ENCODE measurements around the gene SETX.

SETX gene

DNA sequence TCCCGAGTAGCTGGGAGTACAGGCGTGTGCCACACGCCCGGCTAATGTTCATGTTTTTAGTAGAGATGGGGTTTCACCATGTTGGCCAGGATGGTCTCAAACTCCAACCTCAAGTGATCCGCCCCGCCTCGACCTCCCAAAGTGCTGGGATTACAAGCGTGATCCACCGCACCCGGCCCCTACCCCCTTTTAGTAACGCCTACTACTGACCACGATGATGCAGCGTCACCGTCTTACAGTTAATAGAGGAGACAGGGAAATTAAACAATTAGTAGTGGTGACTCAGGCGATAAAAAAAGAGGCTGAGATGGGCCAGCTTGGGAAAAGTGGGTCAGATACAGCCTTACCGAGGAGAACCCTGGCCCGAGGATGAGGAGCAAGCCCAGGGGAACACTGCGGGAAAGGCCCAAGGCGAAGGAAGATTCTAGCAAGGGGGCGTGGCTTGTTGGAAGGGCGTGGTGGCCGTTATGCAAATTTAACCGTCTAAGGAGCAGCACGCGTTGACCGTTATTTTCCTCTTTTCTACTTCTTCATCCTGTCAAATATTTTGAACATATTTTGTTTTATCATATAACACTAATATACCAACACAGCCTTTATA lies 1.6 kb upstream of the SETX start:
- DNase-seq: no peak

DNA sequence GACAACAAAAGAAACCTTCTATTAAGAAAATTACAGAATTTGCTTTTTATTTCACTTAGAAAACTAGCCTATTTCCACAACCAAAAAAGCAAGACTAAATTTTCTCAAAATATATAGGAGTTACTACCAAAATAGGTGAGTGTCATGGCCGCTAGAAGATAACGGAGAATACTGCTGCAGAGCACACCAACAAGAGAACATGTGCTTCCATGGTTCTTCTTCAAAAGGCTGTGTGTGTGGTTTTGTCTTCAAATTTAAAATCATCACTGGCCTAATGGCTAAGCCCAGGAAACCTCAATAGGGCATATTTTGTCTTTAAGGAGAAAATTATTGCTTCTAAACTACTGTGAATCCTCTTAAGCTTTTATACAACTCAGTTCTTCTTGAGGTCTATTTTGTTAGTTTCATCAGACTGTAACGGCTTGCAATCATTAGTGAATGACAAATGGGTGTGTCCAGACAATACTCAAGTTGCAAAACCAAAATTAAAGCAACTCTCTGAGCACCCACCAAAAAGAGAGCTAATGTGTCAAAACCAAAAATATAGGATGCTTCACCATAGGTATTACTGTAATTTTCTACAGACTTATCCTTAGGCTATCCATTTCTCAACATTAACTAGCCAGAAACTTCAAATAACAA lies 3.3 kb downstream of the SETX start:
- no peak for DNase-seq

DNA sequence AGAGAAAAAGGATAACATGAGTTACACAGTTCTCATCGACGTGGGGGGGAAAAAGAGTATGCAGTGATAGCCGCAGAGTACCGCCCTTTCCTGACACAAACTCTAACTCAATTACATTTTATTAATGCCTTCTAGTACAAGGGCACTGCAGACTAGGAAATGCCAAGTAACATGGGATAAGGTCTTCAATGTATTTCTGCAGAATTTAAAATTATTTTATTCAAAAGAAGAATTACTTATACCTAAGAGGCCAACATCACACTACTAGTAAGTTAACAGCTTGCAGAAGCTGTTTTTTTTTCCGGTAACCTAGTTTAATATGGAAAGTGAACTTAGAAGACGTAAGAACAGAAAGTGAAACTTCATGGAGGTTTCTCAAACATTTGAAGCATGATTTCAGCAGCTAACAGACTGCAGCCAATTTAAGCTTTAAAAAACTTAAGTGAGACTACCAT lies 3.9 kb downstream of the SETX start:
- DNase-seq: no peak

DNA sequence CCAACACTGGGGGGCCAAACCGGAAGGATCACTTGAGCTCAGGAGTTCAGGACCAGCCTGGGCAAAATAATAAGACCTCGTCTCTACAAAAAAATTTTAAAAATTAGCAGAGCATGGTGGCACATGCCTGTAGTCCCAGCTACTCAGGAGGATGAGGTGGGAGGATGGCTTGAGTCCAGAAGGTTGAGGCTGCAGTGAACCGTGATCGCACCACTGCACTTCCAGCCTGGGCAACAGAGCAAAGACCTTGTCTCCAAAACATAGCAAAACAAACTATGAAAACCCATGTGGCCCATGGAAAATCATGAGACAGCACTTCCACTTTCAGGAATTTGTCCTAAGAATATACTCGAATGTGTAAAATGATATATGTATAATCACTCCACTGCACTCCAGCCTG lies 6.1 kb downstream of the SETX start:
- no peak for DNase-seq

DNA sequence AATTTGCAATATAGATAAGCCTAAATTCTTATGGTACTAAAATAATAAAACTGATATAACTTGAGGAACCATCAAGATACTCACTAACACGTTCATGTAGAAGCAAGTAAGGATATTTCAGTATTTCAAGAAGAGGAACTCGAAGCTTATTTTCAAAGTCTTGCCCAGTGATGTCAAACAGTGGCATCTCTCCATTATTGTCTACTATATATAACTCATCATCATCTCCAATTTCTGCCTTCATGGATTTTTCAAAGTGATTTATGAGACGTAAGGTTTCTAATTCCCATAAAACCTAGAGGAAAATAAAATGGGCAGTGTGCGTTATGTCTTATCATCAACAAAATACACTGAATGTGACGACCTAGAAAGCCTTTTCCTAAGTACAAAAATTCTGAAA lies 8.6 kb downstream of the SETX start:
- DNase-seq: no peak

DNA sequence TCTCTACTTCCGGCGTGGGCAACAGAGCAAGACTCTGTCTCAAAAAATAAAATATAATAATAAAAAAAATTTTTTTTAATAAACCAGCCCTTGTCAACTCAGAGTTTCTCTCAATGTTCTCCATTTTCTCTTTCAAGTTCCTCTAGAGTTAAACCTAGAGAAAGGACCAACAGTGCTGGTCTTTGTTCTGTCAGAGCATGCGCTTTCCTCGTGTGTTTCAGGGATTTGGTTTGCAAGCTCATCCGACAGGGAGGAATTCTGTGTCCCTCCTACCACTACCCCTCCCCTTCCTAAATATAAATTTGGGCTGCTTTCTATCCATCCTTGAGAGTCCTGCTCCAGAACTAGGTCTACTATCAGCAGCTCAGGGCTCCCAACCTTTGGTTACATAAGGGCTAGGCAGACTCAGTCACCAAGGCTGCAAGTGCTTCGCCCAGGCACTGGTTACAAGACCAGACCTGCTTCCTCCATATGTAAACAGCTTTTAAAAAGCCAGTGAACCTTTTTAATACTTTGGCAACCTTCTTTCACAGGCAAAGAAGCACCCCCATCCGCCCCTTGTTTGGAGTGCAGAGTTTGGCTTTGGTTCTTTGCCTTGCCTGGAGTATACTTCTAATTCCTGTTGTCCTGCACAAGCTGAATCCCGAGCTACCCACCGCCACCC lies 13.5 kb downstream of the SETX start:
- DNase-seq: no peak

DNA sequence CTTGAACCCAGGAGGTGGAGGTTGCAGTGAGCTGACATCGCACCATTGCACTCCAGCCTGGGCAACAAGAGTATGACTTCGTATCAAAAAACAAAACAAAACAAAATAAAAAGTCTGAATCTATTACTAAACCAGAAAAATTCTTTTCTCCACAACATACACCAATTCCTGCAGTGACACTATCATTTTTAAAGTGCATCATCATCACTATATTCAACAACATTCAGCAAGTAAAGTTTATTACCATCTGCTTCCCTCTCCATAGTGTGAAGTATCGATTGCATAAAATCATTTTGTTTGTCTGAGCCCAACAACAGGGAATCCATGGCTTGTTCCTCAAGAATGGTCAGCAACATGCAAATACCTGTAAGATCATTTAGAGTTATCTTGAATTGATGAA lies 20.4 kb downstream of the SETX start:
- DNase-seq: no peak

DNA sequence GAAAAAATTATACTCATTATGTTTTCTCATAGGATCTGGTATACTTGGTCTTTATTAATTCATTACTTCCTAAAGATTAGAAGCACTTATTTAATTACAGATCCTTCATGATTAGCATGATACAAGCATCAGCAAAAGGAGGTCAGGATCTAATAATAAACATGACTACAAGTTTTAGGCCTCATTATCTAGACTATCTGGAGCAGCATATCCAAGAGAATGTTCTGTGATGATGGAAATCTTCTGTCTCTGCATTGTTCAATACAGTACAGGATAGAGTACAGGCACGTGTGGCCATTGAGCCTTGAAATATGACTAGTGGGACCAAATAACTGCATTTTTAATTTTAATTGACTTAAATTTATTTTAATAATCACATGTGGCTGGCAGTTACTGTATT lies 21.2 kb downstream of the SETX start:
- DNase-seq: no peak

DNA sequence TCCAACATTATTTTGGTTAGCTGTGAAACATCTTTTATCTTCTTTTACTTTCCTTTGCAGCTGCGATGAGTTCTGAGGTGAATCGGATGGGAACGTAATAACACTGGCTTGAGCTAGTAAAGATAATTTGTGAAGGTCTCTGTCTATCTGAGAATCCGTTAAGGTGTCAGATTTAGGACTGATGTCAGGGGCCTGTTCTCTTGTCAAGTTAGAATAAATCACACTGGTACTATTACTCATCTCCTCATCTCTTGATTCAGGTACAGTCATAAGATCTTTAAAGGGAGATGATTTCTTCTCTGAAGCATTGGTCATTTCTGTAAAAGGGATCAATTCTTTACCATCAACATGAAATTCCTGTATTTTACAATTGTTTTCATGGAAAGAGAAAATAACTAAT lies 26.2 kb downstream of the SETX start:
- DNase-seq: no peak

DNA sequence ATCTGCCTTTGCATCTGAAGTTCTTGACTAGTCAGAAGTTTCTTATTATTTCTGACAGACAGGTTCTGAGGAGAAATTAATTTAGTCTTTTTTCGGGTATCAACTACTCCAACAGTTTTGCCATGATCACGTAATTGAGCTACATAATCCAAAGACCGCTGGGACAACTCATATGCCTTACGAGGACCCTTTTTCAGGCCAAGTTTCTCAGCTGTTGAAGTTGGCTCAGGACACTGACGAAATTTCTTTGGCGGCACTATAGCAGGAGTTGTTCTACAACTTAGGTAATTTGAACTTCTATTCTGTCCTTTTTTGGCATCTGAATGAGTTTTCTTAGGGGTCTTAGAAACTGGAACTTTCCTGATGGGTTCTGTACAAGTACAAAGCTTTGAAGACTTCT lies 27.2 kb downstream of the SETX start:
- DNase-seq: no peak

DNA sequence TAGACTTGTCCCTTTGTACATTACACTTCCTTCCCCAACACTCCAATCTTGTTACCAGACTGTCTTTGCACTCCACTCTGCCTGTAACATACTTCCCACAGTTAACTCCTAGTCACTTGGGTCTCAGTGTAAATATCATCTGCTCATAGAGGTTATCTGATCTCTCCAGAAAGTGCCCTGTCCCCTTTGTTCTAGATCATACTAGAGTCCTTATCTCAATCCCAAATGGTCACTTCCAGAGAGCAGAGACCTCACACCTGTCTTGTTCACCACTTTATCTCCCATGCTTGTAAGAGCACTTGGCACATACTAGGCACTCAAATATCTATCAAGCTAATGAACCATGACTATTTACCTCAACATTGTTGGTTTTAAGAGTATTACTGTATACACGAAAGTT lies 30.4 kb downstream of the SETX start:
- DNase-seq: no peak

DNA sequence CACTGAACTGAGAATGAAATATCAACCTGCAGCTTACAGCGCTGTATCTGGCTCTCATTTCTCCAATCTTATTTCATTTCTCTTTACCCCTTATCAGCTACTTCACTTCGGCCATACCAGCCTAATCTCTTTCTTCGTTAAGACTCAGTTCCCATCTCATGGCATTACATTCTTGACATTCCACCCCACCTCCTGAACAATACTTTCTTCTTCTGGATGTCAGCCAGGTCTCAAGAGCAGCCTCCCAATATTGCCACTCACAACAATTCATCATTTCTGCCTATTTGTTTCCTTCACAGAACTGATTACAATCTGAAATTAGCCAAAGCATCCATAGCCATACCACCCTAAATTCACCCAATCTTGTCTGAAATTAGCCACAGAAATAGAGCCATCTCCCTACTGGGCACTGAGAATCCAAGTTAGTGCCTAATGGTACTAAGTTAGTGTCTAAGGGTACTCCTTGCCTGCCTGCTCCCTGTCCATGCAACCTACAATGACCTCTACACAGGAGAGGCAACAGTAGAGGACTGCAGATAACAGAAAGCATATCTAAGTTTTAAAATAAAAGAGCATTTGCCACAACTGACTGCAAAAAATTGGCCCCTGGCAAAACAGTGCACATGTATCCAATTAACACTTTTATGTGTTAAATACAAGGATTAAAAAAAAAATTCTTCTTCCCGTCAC lies 35.2 kb downstream of the SETX start:
- no peak for DNase-seq

DNA sequence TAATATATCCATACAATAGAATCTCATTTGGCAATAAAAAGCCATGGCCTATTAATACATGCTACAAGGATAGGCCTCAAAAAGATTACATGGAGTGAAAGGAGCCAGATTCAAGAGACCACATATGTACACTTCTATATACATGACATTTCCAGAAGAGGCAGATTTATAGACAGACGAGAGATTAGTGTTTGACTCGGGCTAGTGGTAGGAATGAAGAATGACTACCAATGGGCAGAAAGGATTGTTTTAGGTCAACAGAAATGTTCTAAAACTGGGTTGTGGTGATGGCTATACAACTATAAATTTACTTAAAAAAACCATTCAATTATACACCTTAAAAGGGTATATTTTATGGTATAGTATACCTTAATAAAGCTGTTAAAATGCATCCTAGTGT lies 41.9 kb downstream of the SETX start:
- no peak for DNase-seq

DNA sequence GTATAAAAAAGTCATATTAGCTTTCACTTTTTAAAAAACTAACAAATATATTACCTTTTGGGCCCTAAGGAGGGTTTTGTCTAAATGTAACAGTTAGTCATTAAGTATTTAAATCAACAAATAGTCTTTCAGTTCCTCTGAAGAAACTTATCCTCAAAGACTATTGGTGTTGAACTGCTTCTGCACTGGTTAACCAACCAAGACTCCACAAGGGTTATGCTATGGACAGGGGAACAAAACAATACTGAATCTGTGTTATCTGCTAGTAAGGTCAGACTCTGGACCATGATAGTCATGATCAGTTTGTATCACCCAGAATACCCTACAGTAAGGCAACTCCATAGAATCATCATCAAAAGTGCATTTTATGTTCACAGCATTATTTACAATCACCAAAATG lies 42.4 kb downstream of the SETX start:
- no peak for DNase-seq

DNA sequence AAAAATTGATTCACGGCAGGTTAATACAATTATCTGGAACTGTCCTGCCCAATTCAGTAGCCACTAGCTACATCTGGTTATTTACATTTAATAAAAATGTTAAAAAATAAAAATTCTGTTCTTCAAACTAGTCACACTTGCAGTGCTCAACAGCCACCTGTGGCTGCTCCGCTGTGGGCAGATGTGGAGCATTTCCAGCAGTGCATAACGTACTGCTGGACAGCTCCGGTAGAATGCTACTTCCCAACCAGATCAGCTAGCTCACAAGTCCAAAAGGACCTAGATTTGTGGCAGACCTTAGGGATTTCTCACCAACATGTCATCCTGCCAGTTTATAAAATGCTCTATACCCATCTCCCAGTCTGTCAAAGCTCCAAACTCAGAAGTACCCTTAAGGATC lies 42.8 kb downstream of the SETX start:
- DNase-seq: no peak

DNA sequence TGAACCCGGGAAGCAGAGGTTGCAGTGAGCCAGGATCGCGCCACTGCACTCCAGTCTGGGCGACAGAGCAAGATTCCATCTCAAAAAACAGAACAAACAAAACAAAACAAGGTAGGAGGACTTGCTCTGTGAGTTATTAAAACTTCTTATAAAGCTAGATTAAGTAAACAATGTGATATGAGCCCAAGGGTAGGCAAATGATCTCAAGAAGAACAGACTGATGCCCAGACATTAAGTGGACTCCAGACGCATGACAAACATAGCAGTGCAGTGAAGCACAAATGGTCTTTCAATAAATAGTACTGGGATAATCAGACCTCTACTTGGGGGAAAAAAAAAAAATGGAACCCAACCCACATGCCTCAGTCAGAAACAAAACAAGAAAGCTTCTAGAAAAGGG lies 45.7 kb downstream of the SETX start:
- DNase-seq: no peak

DNA sequence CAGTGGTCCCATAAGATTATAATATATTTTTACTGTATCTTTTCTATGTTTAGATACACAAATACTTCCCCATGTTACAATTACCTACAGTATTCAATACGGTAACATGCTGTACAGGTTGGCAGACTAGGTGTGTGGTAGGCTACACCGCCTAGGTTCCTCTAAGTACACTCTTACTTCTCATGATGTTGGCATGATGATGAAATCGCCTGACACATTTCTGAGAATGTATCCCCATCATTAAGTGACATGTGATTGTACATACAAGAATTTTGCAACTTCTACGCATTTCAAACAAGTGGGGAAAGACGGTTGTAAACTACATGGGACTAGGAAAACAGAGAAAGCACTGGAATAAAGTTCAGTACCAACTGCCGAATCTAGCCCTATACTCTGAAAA lies 53.3 kb downstream of the SETX start:
- DNase-seq: no peak

DNA sequence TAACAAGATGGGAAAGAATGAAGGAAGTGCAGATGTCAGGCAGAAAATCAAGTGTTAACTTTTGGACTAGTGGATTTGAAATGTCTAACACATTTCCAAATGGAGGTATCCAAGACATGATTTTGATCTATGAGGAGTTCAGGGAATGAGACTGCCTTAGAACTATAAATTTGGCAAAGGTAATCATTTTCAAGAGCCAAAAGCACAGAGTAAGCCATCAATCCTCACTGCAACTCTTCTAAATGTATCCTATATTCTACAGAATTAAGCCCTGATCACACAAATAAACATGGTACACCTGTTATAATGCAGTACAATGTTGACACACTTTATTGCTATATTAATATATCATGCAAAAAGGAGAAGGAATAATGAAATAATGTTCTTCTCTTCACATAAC lies 55.6 kb downstream of the SETX start:
- no peak for DNase-seq

DNA sequence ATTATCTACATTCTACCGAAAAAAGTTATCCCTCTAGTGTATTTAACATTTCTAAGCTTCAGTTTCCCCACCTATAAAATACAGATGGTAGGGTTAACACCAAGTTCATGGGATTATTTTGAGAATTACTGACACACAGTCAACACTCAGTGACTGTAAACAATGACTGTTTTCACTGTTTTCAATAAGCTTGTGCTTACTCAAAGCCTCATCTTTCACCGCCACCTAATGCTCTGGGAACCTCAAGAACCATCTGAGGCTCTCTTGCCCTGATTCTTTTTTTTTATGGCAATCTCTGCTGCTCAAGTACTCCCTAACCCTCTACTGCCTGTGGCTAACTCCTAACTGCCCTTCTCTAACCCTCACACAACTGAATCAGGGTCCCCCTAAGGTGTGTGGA lies 59.6 kb downstream of the SETX start:
- DNase-seq: no peak

DNA sequence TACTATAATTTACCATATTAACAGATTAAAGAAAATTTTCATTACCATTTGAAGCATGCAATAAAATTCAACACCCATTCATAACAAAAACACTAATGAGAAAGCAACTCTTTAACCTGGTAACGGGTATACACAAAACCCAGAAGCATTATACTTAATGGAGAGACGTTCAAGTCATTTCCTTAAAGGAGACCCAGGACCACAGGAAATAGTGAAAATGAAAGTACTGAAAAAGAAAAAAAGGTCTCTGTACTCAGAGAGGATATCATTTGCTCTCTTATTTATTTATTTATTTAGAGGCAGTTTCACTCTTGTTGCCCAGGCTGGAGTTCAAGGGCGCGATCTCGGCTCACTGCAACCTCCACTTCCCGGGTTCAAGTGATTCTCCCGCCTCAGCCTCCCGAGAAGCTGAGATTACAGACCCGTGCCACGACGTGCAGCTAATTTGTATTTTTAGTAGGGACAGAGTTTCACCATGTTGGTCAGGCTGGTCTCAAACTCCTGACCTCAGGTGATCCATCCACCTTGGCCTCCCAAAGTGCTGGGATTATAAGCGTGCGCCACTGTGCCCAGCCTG lies 61.6 kb downstream of the SETX start:
- DNase-seq: no peak

DNA sequence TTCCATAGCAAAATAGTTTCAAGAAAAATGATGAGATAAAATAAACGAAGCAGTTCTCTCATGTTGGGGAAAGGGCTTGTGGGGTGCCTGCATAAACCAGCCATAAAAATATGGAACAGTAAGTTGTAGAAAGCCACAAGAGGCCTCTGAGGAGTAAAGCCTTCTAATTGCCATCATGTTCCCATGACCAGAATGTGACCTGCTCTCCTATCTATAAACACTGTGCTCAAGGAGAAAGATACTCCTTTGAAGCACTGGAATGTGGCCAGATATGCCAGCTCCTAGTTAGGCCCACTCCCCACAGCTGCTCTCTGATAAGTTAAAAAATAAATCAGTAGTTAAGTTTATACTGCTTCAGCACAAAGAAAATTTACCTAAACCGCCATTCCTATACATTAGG lies 65.8 kb downstream of the SETX start:
- DNase-seq: no peak

DNA sequence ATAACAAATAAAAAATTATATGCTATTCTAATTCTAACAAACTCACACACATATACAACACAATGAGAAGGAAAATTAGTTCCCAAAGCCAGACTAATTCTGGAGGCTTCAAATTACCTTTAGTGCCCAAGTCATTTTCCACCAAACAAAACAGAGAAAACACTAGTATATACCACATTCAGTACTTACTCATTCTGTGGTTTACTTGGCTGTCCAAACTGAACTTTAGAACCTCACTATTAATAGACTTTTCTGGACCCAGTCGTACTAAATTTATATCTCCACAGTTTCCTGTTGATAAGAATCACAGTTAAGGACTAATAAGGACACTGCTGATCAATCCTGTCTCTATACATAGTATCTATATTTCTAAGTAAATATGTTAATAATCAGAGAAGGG lies 66.4 kb downstream of the SETX start:
- no peak for DNase-seq

DNA sequence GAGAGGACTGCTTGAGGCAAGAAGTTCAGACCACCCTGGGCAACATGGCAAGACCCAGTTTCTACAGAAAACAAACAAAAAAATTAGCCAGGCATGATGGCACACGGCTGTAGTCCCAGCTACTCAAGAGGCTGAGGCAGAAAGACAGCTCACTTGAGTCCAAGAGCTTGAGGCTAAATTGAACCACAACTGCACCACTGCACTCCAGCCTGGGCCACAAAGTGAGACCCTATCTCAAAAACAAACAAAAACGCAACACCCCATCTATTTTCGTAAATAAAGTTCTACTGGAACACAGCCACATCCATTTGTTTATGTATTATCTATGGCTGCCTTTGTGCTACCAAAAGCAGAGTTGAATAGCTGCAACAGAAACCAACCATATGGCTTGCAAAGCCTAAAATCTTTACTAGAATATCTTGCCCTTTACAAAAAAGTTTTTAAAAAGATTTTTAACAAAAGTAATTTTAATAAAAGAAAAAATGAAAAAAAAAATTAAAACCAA lies 67.5 kb downstream of the SETX start:
- DNase-seq: no peak

DNA sequence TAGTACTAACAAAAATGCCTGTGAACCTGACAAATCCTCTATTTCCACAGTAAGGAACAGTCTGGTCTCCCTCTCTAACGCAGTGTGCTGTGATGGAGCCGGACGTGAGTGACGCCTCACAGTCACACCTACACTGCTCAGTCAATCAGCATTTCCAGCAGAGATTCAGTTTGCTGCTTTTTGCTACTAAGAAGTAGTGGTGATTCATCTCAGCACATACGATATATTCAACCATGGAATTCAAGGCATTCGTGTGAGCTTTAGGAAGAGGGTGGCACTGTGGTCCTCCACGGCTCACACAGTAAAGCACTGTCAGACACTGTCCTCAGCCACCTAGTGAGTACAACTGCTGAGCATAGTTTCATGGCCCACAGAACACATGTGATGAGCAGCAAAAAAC lies 70.9 kb downstream of the SETX start:
- DNase-seq: no peak

Data from activated effector memory CD4-positive, alpha-beta T cell treated with Interleukin-2 at 50 U/mL for 16 hours (primary cell).